Panc1 (cell line): ENCODE data around the gene GUCY2F. TPM values are rescaled to one million over a fixed set of nuclear protein-coding genes. Genes with fewer than 3 reads are reported as not detected.

Experiments
- ATAC-seq: fragments of 200-7000 bp; cut with Tn5 transposase; 2 replicates; pipeline ENCODE4 v1.9.1; 2020; ENCODE audit warnings: mild to moderate bottlenecking, moderate library complexity
- BruUV-seq: library from RNA; stranded (reverse); fragments of 400-500 nt; replicated peaks from 2 replicates; lab custom pipeline; 2021; lab: Mats Ljungman, UMichigan
- CTCF ChIA-PET: fragments of 300-600 bp; sonication (Branson Sonifier 250); formaldehyde crosslinking; loops from one replicate; lab custom pipeline; 2022; ENCODE audit warnings: antibody characterized with exemption; lab: Charles Lee
- POLR2A ChIA-PET: fragments of 300-600 bp; sonication (Branson Sonifier 250); formaldehyde crosslinking; loops from one replicate; lab custom pipeline; 2022; ENCODE audit warnings: antibody characterized with exemption; lab: Charles Lee
- DNase-seq: peaks from one replicate; pipeline ENCODE4 v3.0.0-alpha.2; 2010; ENCODE audit warnings: low read depth, low spot score
- H3K27ac ChIP-seq: 2 replicates; pipeline ENCODE4 v1.5.1; 2011; ENCODE audit warnings: mild to moderate bottlenecking, low read length, inconsistent platforms
- H3K27me3 ChIP-seq: fragments of 200-500 bp; sonication (Bioruptor generic); 2 replicates; pipeline ENCODE4 v1.6.0; 2014; ENCODE audit warnings: low read length, inconsistent platforms; ENCODE audit not compliant: control insufficient read depth, insufficient read depth
- H3K36me3 ChIP-seq: fragments of 200-500 bp; sonication (Bioruptor generic); 2 replicates; pipeline ENCODE4 v1.5.1; 2014; ENCODE audit warnings: inconsistent platforms, mild to moderate bottlenecking, low read length, moderate library complexity; ENCODE audit not compliant: control insufficient read depth, insufficient read depth
- H3K4me1 ChIP-seq: 2 replicates; pipeline ENCODE4 v1.5.1; 2011; ENCODE audit warnings: inconsistent platforms, mild to moderate bottlenecking, low read length, moderate library complexity; ENCODE audit not compliant: control insufficient read depth, insufficient read depth
- H3K4me3 ChIP-seq, 2 experiments: 2 replicates each; pipeline ENCODE4 v1.5.1; 2011 to 2012; ENCODE audit warnings: low read depth in 2 of 2, low read length in 2 of 2, mild to moderate bottlenecking in 2 of 2, inconsistent platforms in 1 of 2, moderate library complexity in 1 of 2
- H3K9me3 ChIP-seq: fragments of 200-500 bp; sonication (Bioruptor generic); 2 replicates; pipeline ENCODE4 v1.5.1; 2014; ENCODE audit warnings: low read depth, mild to moderate bottlenecking, inconsistent platforms, low read length, moderate library complexity; ENCODE audit not compliant: control insufficient read depth, insufficient read depth
- CTCF ChIP-seq: fragments of 450-650 bp; IDR thresholded peaks from 2 replicates; pipeline ENCODE4 v1.5.1; 2017; ENCODE audit warnings: mild to moderate bottlenecking
- POLR2AphosphoS5 ChIP-seq: IDR thresholded peaks from 2 replicates; pipeline ENCODE4 v1.6.1; 2012; ENCODE audit warnings: mild to moderate bottlenecking, low read depth, low read length, moderate library complexity
- REST ChIP-seq, 2 experiments: IDR thresholded peaks; 2 replicates each; pipeline ENCODE4 v1.6.1; 2011 to 2012; ENCODE audit warnings: low read depth in 2 of 2, control low read depth in 1 of 2, low read length in 1 of 2, mild to moderate bottlenecking in 1 of 2, moderate library complexity in 1 of 2; ENCODE audit not compliant: insufficient read depth in 1 of 2
- SIN3A ChIP-seq: IDR thresholded peaks from 2 replicates; pipeline ENCODE4 v1.6.1; 2012; ENCODE audit warnings: low read depth, mild to moderate bottlenecking, low read length, moderate library complexity, borderline replicate concordance; ENCODE audit not compliant: insufficient read depth
- TCF7L2 ChIP-seq: IDR thresholded peaks from 2 replicates; pipeline ENCODE4 v1.6.1; 2011; ENCODE audit warnings: mild to moderate bottlenecking, low read depth, low read length, inconsistent platforms
- in situ Hi-C: cut with HindIII; loops from 2 replicates; pipeline ENCODE4 v1.10.0; 2016; ENCODE audit warnings: low sequenced_read_pairs, low pct_unique_long_range_greater_than_20kb
- intact Hi-C: fragments of 100-400 bp; cut with micrococcal nuclease; formaldehyde crosslinking; loops from one replicate; pipeline ENCODE4 v1.10.0; 2022; ENCODE audit not compliant: unreplicated experiment
- total RNA-seq: library from RNA; stranded (reverse); gene quantifications from one replicate; pipeline ENCODE4 v1.2.1, GENCODE V29; 2021; ENCODE audit not compliant: unreplicated experiment

The GUCY2F gene
- total RNA-seq, 1 experiment from 2014 or later, result not detected

DNA sequence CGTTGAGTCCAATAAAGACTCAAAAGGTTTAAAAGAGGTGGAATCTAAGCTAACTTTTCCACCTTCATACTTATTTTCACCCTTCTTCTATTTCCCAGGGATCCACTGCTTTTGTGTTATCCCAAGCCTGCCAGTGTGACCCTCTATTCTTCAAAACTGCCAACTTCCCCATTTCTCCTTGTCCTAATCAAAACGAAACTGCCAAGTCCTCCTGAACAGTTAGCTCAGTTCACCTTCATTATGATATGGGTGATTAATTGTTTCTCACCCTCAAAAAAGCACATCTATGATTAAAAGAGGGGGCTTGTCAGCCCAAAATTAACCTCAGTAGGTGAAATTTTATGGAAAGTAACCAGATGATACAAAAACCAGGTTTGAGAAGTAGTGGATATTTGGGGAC, 108.4 kb downstream of the GUCY2F start:
- BruUV-seq, result no TSS peak

GRCh38 chrX:109372716-109373115, 109.2 kb downstream of the GUCY2F start:
- Histone ChIP-seq H3K36me3 (no peaks in the 10 kb centered on the region), H3K9me3 (no peaks in the 10 kb centered on the region), H3K4me3 (no peak overlapping the region), H3K27me3 (no peaks in the 10 kb centered on the region), H3K27ac (no peak overlapping the region), H3K4me1 (no peaks in the 10 kb centered on the region)
- no TSS peak for BruUV-seq
- no peak for ATAC-seq
- ChIA-PET CTCF (no interaction called here), POLR2A (no interaction called here)
- no peak for DNase-seq
- in situ Hi-C loops, result no loop called here
- intact Hi-C loops, result no loop called here
- TF ChIP-seq REST (IDR thresholded peaks at IDR 0.05; ENCODE audit: insufficient read depth in 1 of 2, low read depth in 2 of 2, low read length in 1 of 2) (no peak), SIN3A (no peak), CTCF (no peak), POLR2AphosphoS5 (no peak), TCF7L2 (no peak)

More for the DNA sequence above, 108.4 kb downstream of the GUCY2F start:
- no peaks in the 10 kb centered on the region for H3K36me3 ChIP-seq
- H3K4me3 ChIP-seq, result no peak overlapping the region
- H3K4me1 ChIP-seq, result no peaks in the 10 kb centered on the region
- no peak for ATAC-seq
- H3K9me3 ChIP-seq, result no peaks in the 10 kb centered on the region
- no peak overlapping the region for H3K27ac ChIP-seq
- intact Hi-C loops, result no loop called here
- in situ Hi-C loops, result no loop called here
- no peaks in the 10 kb centered on the region for H3K27me3 ChIP-seq
- ChIA-PET POLR2A (no interaction called here), CTCF (no interaction called here)
- TF ChIP-seq SIN3A, result no peak
- no peak for TF ChIP-seq POLR2AphosphoS5
- no peak for TF ChIP-seq REST (IDR thresholded peaks at IDR 0.05; ENCODE audit: insufficient read depth in 1 of 2, low read depth in 2 of 2, low read length in 1 of 2)
- TF ChIP-seq CTCF, result no peak
- TF ChIP-seq TCF7L2, result no peak
- DNase-seq, result no peak
